Measurements from ENCODE around the gene ATXN7.
A peak's percentile ranks its signal among the peaks of the same experiment; 100 is the strongest.

Gene ATXN7

GRCh38 chr3:63955830-63956545, 92.3 kb downstream of the ATXN7 start:
- peaks cover 29% of the 10 kb centered on the region for H3K4me1 ChIP-seq (ENCODE audit: control insufficient read depth, insufficient read depth, low read length)
- peaks cover 25% of the 10 kb centered on the region for H3K36me3 ChIP-seq (ENCODE audit: control insufficient read depth, insufficient read depth, low read length, severe bottlenecking)
- no peak overlapping the region for H3K9ac ChIP-seq (ENCODE audit: low read length)
- DNase-seq (ENCODE audit: low read depth) = no peak
- no peak overlapping the region for H3K4me3 ChIP-seq (ENCODE audit: low read length)
- H3K27me3 ChIP-seq (replicated peaks; ENCODE audit: control insufficient read depth, insufficient read depth, low read length) = no peaks in the 10 kb centered on the region
- no peaks in the 10 kb centered on the region for H3K9me3 ChIP-seq (ENCODE audit: control insufficient read depth, low read length)

GRCh38 chr3:63959146-63959545, 95.5 kb downstream of the ATXN7 start:
- no peak overlapping the region for H3K4me3 ChIP-seq (ENCODE audit: low read length)
- H3K9ac ChIP-seq (ENCODE audit: low read length) = no peak overlapping the region
- no peaks in the 10 kb centered on the region for H3K27me3 ChIP-seq (replicated peaks; ENCODE audit: control insufficient read depth, insufficient read depth, low read length)
- peaks cover 19% of the 10 kb centered on the region for H3K4me1 ChIP-seq (ENCODE audit: control insufficient read depth, insufficient read depth, low read length)
- DNase-seq (ENCODE audit: low read depth) = no peak
- peaks cover 14% of the 10 kb centered on the region for H3K36me3 ChIP-seq (ENCODE audit: control insufficient read depth, insufficient read depth, low read length, severe bottlenecking)
- no peaks in the 10 kb centered on the region for H3K9me3 ChIP-seq (ENCODE audit: control insufficient read depth, low read length)

DNA sequence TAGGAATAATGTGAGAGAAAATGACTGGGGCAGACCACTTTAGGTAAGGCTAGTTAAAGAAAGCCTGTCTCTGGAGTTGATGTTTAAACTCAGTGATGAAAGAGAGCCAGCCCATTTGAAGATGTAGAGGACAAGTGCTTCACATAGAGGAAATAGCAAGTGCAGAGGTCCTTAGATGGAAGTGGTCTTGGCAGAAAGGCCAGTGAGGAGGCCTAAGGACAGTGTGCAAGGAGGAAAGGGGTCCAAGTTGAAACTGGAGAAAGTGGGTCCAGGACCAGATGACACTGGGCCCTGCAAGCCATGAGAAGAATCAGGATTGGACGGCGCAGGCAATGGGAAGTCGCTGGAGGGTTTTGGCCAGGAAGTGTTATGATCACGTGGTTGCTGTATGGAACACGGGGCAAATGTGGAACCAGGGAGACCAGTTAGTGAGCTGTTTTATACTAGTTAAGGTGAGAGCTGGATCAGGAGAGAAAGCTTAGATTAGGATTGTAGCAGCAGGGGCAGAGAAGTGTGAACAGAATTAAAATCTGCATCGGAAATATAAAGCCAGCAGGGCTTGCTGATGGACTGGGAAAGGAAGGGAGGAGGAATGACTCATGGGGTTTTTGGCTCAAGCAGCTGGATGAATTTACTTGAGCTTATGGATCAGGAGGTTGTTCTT, 96.5 kb downstream of the ATXN7 start:
- peak overlapping the region; percentile 46 for H3K9ac ChIP-seq (ENCODE audit: low read length)
- H3K27me3 ChIP-seq (replicated peaks; ENCODE audit: control insufficient read depth, insufficient read depth, low read length) = no peaks in the 10 kb centered on the region
- peaks cover 29% of the 10 kb centered on the region for H3K4me1 ChIP-seq (ENCODE audit: control insufficient read depth, insufficient read depth, low read length)
- no peaks in the 10 kb centered on the region for H3K9me3 ChIP-seq (ENCODE audit: control insufficient read depth, low read length)
- peak; percentile 83 for DNase-seq (ENCODE audit: low read depth)
- H3K36me3 ChIP-seq (ENCODE audit: control insufficient read depth, insufficient read depth, low read length, severe bottlenecking) = peaks cover 8% of the 10 kb centered on the region
- H3K4me3 ChIP-seq (ENCODE audit: low read length) = peak overlapping the region; percentile 74

DNA sequence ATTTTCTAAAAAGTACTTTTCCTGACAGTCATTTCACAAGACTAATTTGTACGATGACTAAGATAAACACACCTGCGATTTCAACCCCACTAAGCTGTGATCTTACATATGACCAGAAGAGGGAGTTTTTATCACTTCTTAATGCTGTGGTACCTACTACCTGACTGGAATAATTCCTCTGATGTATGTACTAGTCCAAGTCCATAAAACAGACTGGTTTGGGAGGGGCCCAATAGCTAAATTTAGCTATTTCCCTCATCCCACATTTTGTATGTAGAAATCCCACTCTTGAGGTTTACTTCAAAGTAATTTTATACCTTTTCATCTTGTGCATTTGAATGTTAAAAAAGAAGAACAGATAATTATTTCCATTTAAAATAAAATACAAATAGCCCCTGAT, 98.2 kb downstream of the ATXN7 start:
- Histone ChIP-seq H3K4me1 (ENCODE audit: control insufficient read depth, insufficient read depth, low read length) (peaks cover 32% of the 10 kb centered on the region), H3K36me3 (ENCODE audit: control insufficient read depth, insufficient read depth, low read length, severe bottlenecking) (no peaks in the 10 kb centered on the region)
- DNase-seq (ENCODE audit: low read depth) = peak; percentile 70

DNA sequence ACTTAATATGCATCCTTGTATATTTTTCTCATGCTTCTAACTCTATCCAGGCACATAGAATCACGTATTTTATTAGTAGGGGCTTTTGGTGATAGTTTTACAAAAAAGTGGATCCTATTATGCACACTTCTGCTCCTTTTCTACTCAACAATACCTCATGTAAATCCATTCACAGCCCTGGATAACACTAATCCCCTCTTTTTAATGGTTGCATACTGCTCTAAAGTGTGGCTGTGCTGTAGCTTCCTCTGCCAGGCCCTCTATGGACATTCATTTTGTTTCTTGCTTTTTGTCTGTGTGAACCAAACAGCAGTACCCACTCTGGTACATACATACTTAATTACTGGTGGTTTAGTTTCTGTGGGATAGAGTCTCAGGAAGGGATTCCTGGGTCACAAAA, 99.8 kb downstream of the ATXN7 start:
- H3K9ac ChIP-seq (ENCODE audit: low read length) = no peak overlapping the region
- H3K36me3 ChIP-seq (ENCODE audit: control insufficient read depth, insufficient read depth, low read length, severe bottlenecking) = no peaks in the 10 kb centered on the region
- peaks cover 46% of the 10 kb centered on the region for H3K4me1 ChIP-seq (ENCODE audit: control insufficient read depth, insufficient read depth, low read length)
- H3K27me3 ChIP-seq (replicated peaks; ENCODE audit: control insufficient read depth, insufficient read depth, low read length) = no peaks in the 10 kb centered on the region
- no peaks in the 10 kb centered on the region for H3K9me3 ChIP-seq (ENCODE audit: control insufficient read depth, low read length)
- no peak for DNase-seq (ENCODE audit: low read depth)
- H3K4me3 ChIP-seq (ENCODE audit: low read length) = no peak overlapping the region

More for the DNA sequence above, 98.2 kb downstream of the ATXN7 start:
- H3K4me3 ChIP-seq (ENCODE audit: low read length) = no peak overlapping the region
- no peaks in the 10 kb centered on the region for H3K27me3 ChIP-seq (replicated peaks; ENCODE audit: control insufficient read depth, insufficient read depth, low read length)
- no peak overlapping the region for H3K9ac ChIP-seq (ENCODE audit: low read length)
- no peaks in the 10 kb centered on the region for H3K9me3 ChIP-seq (ENCODE audit: control insufficient read depth, low read length)

- DNase-seq (ENCODE audit: low read depth) = no peak
- peaks cover 53% of the 10 kb centered on the region for H3K4me1 ChIP-seq (ENCODE audit: control insufficient read depth, insufficient read depth, low read length)
Measured at GRCh38 chr3:63964681-63965485, 101.2 kb downstream of the ATXN7 start.

DNA sequence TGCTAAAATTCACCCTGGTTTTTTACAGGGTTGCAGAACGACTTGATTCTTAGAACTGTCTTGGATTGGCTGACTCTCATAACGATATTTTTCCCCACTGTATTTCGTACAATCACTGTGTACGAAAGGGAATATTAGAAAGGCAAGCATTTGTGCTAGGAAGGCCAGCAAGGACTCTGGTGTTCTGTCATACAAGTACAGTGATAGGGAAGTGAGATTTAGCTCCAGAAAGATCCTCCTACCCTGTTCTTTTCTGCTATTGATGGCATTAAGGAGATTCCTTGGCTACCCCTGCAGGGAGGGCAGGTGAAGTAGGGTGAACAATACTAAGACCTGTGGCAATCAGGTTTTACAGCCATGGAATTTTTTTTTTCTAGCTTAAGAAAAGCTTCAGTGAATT, 102.3 kb downstream of the ATXN7 start:
- Histone ChIP-seq H3K4me3 (ENCODE audit: low read length) (no peak overlapping the region), H3K27me3 (replicated peaks; ENCODE audit: control insufficient read depth, insufficient read depth, low read length) (no peaks in the 10 kb centered on the region), H3K4me1 (ENCODE audit: control insufficient read depth, insufficient read depth, low read length) (peaks cover 56% of the 10 kb centered on the region), H3K9me3 (ENCODE audit: control insufficient read depth, low read length) (no peaks in the 10 kb centered on the region), H3K9ac (ENCODE audit: low read length) (no peak overlapping the region), H3K36me3 (ENCODE audit: control insufficient read depth, insufficient read depth, low read length, severe bottlenecking) (no peaks in the 10 kb centered on the region)
- DNase-seq (ENCODE audit: low read depth) = no peak

More at GRCh38 chr3:63964681-63965485, 101.2 kb downstream of the ATXN7 start:
- no peaks in the 10 kb centered on the region for H3K9me3 ChIP-seq (ENCODE audit: control insufficient read depth, low read length)
- peak overlapping the region; percentile 18 for H3K9ac ChIP-seq (ENCODE audit: low read length)
- no peaks in the 10 kb centered on the region for H3K27me3 ChIP-seq (replicated peaks; ENCODE audit: control insufficient read depth, insufficient read depth, low read length)
- H3K36me3 ChIP-seq (ENCODE audit: control insufficient read depth, insufficient read depth, low read length, severe bottlenecking) = no peaks in the 10 kb centered on the region
- H3K4me3 ChIP-seq (ENCODE audit: low read length) = no peak overlapping the region

- DNase-seq (ENCODE audit: low read depth) = no peak
- Histone ChIP-seq H3K9ac (ENCODE audit: low read length) (no peak overlapping the region), H3K4me1 (ENCODE audit: control insufficient read depth, insufficient read depth, low read length) (peaks cover 61% of the 10 kb centered on the region), H3K4me3 (ENCODE audit: low read length) (no peak overlapping the region), H3K36me3 (ENCODE audit: control insufficient read depth, insufficient read depth, low read length, severe bottlenecking) (no peaks in the 10 kb centered on the region), H3K27me3 (replicated peaks; ENCODE audit: control insufficient read depth, insufficient read depth, low read length) (no peaks in the 10 kb centered on the region), H3K9me3 (ENCODE audit: control insufficient read depth, low read length) (no peaks in the 10 kb centered on the region)
Measured at GRCh38 chr3:63966871-63967270, 103.2 kb downstream of the ATXN7 start.

DNA sequence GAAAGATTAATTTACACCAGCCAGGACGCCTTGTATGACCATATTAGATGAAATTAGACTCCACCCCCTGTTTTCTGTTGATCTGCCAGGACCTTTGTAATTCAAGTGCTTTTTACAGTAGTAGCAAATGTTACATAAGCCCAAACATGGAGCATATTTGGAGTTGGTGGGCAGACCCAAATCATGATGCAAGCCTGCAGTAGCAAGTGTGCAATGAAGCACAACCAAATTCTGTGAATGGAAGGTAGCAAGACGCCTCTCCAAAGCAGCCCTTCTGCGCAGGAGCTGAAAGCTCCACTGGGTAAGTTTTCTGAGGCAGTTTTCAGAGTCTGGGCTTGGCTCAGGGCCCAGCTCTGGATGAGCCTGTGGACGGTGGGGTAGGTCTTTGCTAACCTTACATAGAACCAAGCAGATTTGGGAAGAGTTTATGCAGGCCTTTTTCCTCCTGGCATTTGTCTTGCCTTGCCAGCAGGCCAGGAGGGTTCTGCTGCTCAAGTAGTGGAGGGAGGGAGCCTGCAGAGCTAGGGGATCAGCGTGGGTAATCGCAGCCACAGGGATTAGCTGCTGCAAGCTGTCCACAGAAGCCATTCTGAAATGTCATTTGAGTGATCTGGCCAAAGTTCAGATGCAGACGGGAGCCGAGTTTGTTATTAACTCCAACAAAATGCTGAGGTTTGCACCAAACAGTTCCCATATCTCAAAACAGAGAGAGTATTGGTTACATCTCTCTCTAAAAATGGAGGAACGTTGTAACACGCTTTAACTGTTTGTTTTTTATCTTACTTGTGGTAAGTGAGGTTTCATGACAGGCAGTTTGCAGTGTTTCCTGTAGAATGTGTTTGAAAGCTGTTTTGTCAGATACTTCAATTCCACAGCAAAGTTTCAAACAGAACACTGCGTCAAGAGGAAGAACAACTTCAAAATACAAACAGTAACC, 104.3 kb downstream of the ATXN7 start:
- no peaks in the 10 kb centered on the region for H3K9me3 ChIP-seq (ENCODE audit: control insufficient read depth, low read length)
- H3K4me1 ChIP-seq (ENCODE audit: control insufficient read depth, insufficient read depth, low read length) = peaks cover 72% of the 10 kb centered on the region
- DNase-seq (ENCODE audit: low read depth) = peak; percentile 53
- no peaks in the 10 kb centered on the region for H3K27me3 ChIP-seq (replicated peaks; ENCODE audit: control insufficient read depth, insufficient read depth, low read length)
- H3K9ac ChIP-seq (ENCODE audit: low read length) = peak overlapping the region; percentile 30
- H3K4me3 ChIP-seq (ENCODE audit: low read length) = peak overlapping the region; percentile 31
- no peaks in the 10 kb centered on the region for H3K36me3 ChIP-seq (ENCODE audit: control insufficient read depth, insufficient read depth, low read length, severe bottlenecking)

GRCh38 chr3:63968612-63969350, 105.1 kb downstream of the ATXN7 start:
- peak; percentile 42 for DNase-seq (ENCODE audit: low read depth)
- H3K9me3 ChIP-seq (ENCODE audit: control insufficient read depth, low read length) = no peaks in the 10 kb centered on the region
- peaks cover 74% of the 10 kb centered on the region for H3K4me1 ChIP-seq (ENCODE audit: control insufficient read depth, insufficient read depth, low read length)
- peak overlapping the region; percentile 30 for H3K9ac ChIP-seq (ENCODE audit: low read length)
- H3K36me3 ChIP-seq (ENCODE audit: control insufficient read depth, insufficient read depth, low read length, severe bottlenecking) = peaks cover 7% of the 10 kb centered on the region
- peak overlapping the region; percentile 31 for H3K4me3 ChIP-seq (ENCODE audit: low read length)
- H3K27me3 ChIP-seq (replicated peaks; ENCODE audit: control insufficient read depth, insufficient read depth, low read length) = no peaks in the 10 kb centered on the region
